Kidney (tissue), 14 donors: ENCODE data around the gene CD83. TPM values are rescaled to one million over a fixed set of nuclear protein-coding genes. Genes with fewer than 3 reads are reported as not detected.

Experiments
- DNase-seq, 5 donors: peaks; one replicate each; pipeline ENCODE4 v3.0.0-alpha.2; 2013 to 2020
- FAIRE-seq: peaks from 2 replicates; lab custom pipeline; 2012; peaks lifted over from hg19 to GRCh38; lab: Jason Lieb, UNC
- H3K27ac ChIP-seq, 2 donors: one replicate each; pipeline ENCODE4 v1.7.0; 2013; ENCODE audit warnings: low read depth in 2 of 2, low read length in 2 of 2, inconsistent platforms in 1 of 2
- H3K27me3 ChIP-seq: one replicate; pipeline ENCODE4 v1.7.1; 2013; ENCODE audit warnings: low read length, inconsistent platforms; ENCODE audit not compliant: control insufficient read depth, insufficient read depth
- H3K36me3 ChIP-seq, 3 donors: one replicate each; pipeline versions ENCODE4 v1.7.0 to v1.7.1; 2013; ENCODE audit warnings: low read length in 3 of 3, control low read depth in 1 of 3, inconsistent platforms in 1 of 3; ENCODE audit not compliant: insufficient read depth in 3 of 3, control insufficient read depth in 2 of 3
- H3K4me1 ChIP-seq, 3 donors: one replicate each; pipeline versions ENCODE4 v1.7.0 to v1.7.1; 2013; ENCODE audit warnings: low read length in 3 of 3, inconsistent platforms in 1 of 3, low read depth in 1 of 3; ENCODE audit not compliant: control insufficient read depth in 2 of 3, insufficient read depth in 2 of 3
- H3K4me3 ChIP-seq, 3 donors: one replicate each; pipeline versions ENCODE4 v1.7.0 to v1.8.1; 2013; ENCODE audit warnings: low read length in 3 of 3, control low read depth in 1 of 3, inconsistent platforms in 1 of 3
- H3K9ac ChIP-seq, 3 donors: one replicate each; pipeline versions ENCODE4 v1.7.0 to v1.7.1; 2013; ENCODE audit warnings: low read length in 3 of 3, control low read depth in 1 of 3, inconsistent platforms in 1 of 3
- H3K9me3 ChIP-seq, 3 donors: one replicate each; pipeline versions ENCODE4 v1.7.0 to v1.7.1; 2013; ENCODE audit warnings: low read length in 3 of 3, control low read depth in 1 of 3, inconsistent platforms in 1 of 3; ENCODE audit not compliant: control insufficient read depth in 2 of 3, insufficient read depth in 1 of 3
- intact Hi-C: fragments of 100-400 bp; cut with DNase I; formaldehyde crosslinking; loops from one replicate; pipeline ENCODE4 v1.11.1; 2022
- polyA plus RNA-seq: library from polyadenylated mRNA; stranded (reverse); fragments of 350-450 nt; fragmentation: Illumina TruSeq; extraction: RNeasy Lipid Tissue Mini Kit (QIAGEN cat#74804); gene quantifications from one replicate; pipeline ENCODE4 v1.2.3, GENCODE V29; 2014; ENCODE audit warnings: low read depth, low replicate concordance; ENCODE audit not compliant: insufficient read depth
- total RNA-seq: library from RNA; stranded (reverse); fragmentation: NEBNext Ultra II Directional; extraction: Animal tissue kit (Norgen Biotek cat#: 25700); gene quantifications from one replicate; pipeline ENCODE4 v1.2.1, GENCODE V29; 2021
- TF ChIP-seq, protein P1 (sequence below): IDR thresholded peaks from 3 replicates; pipeline ENCODE4 v1.5.1; 2012; ENCODE audit warnings: mild to moderate bottlenecking, moderate library complexity, borderline replicate concordance; ENCODE audit not compliant: insufficient read depth; ENCODE audit errors: extremely low read depth
- donor health status: control.
- donor health status: control.
- donor health status: control.
- donor health status: control.
- donor health status: control.
- donor health status: DM: yes; HTN: yes; CAD: no.
- donor health status: Normal renal cell carcinoma (clear cell type).

CD83 gene
- total and polyA plus RNA-seq, 2 donors from 2014 or later, result 4.0 to 15.4 TPM

DNA sequence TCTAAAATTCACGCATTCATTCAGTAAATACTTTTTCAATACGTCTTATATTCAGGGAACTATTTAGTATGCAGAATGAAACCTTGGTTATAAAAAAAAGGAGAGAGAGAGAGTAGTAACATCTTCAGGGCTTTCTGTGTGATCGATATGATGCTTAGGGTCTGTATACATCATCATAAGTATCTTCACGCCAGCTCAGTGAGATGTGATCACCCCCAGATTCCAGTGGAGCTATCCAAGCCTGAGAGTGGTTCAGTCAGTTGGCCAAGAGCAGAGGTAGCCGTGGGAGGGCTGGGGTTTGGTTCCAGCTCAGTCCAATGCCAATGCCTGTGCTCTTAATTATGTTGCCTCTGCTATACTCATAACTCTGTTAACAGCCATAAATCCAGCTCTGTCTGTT is 8.6 kb downstream of the CD83 start:
- Histone ChIP-seq H3K4me3 (no peak overlapping the region), H3K9me3 (no peaks in the 10 kb centered on the region), H3K36me3 (no peaks in the 10 kb centered on the region), H3K27ac (no peak overlapping the region), H3K27me3 (no peaks in the 10 kb centered on the region), H3K4me1 (peaks cover 3 to 6% (median 5%) of the 10 kb centered on the region in 3 donors), H3K9ac (no peak overlapping the region)
- intact Hi-C loops, result no loop called here
- DNase-seq, result no peak
- FAIRE-seq, result no peak
- TF ChIP-seq, protein P1, sequence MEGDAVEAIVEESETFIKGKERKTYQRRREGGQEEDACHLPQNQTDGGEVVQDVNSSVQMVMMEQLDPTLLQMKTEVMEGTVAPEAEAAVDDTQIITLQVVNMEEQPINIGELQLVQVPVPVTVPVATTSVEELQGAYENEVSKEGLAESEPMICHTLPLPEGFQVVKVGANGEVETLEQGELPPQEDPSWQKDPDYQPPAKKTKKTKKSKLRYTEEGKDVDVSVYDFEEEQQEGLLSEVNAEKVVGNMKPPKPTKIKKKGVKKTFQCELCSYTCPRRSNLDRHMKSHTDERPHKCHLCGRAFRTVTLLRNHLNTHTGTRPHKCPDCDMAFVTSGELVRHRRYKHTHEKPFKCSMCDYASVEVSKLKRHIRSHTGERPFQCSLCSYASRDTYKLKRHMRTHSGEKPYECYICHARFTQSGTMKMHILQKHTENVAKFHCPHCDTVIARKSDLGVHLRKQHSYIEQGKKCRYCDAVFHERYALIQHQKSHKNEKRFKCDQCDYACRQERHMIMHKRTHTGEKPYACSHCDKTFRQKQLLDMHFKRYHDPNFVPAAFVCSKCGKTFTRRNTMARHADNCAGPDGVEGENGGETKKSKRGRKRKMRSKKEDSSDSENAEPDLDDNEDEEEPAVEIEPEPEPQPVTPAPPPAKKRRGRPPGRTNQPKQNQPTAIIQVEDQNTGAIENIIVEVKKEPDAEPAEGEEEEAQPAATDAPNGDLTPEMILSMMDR, result no peak

DNA sequence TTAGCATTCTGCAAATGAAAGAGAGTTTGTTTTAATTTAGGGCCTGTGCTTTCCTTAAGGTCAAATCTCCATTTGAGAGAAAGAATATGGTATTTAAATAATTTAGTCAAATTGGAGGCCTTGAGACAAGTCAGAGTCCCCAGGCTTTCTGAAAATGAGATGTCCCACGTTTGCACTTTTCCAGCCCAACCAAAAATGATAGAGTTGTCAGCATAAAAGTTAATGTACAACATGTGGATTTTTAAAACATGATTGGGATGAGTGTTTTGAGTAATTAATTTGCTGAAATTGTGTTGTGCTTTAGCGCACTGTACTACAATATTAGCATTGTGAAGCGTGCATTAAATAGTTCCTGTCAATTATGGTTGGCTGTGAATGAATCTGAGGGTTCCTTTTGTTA is 10.0 kb downstream of the CD83 start:
- Histone ChIP-seq H3K9ac (no peak overlapping the region), H3K27me3 (no peaks in the 10 kb centered on the region), H3K4me3 (no peak overlapping the region), H3K27ac (no peak overlapping the region), H3K9me3 (no peaks in the 10 kb centered on the region), H3K36me3 (no peaks in the 10 kb centered on the region), H3K4me1 (peaks cover 3 to 18% (median 5%) of the 10 kb centered on the region in 3 donors)
- DNase-seq (no peak), FAIRE-seq (no peak)
- intact Hi-C loops, result no loop called here
- TF ChIP-seq, protein P1, result no peak

DNA sequence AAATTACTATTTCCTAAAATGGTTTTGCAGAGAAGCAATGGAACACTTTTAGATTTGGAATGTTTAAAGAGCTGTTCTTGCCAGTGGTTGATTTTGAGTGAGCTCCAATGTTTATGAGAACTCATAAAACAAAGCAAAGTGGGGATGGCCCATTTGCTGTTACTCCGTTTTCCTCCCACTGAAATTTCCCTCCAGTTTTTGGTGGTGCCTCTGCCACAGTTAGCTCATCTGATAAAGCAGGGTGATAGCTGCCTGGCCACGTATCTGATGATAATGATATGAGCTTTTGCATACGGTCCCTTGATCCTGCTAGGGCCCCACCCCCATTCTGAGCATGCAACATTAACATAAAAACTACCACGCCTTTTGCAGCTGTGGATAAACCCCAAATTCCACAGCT is 10.4 kb downstream of the CD83 start:
- Histone ChIP-seq H3K4me1 (peaks cover 3 to 22% (median 5%) of the 10 kb centered on the region in 3 donors), H3K9me3 (no peaks in the 10 kb centered on the region), H3K36me3 (no peaks in the 10 kb centered on the region), H3K4me3 (no peak overlapping the region), H3K27ac (peak overlapping the region in 1 of 2 donors; percentile 3), H3K27me3 (no peaks in the 10 kb centered on the region), H3K9ac (no peak overlapping the region)
- TF ChIP-seq, protein P1, result no peak
- intact Hi-C loops, result no loop called here
- DNase-seq, result no peak
- no peak for FAIRE-seq

DNA sequence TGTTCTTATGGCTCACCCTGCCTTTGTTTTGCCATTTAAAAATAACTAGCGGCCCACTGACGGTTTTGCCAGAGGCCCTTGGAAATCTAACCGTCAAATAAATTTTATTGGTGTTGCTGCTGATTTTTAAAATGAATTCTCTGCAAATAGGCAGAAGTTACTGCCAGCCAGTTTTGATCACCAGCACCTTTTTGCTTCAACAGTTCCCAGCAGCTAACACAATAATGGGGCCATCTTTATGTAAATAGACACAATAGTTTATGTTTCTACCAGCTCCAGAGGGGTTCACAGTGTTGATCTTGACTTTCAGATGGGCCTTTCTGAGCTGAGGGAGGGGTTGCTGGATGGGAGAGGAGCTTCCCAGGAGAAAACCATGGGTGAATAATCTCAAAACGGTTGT is 11.2 kb downstream of the CD83 start:
- Histone ChIP-seq H3K27me3 (no peaks in the 10 kb centered on the region), H3K4me1 (peaks cover 3 to 23% (median 7%) of the 10 kb centered on the region in 3 donors), H3K9ac (peak overlapping the region in 1 of 3 donors; percentile 29), H3K27ac (no peak overlapping the region), H3K36me3 (no peaks in the 10 kb centered on the region), H3K9me3 (no peaks in the 10 kb centered on the region), H3K4me3 (no peak overlapping the region)
- intact Hi-C loops, result no loop called here
- DNase-seq, result no peak
- no peak for FAIRE-seq
- TF ChIP-seq, protein P1, result no peak
